ENCODE measurements around the gene GCSAML.
A peak's percentile ranks its signal among the peaks of the same experiment; 100 is the strongest.

The GCSAML gene

GRCh38 chr1:247576514-247576913 is 27.6 kb downstream of the GCSAML start:
- Histone ChIP-seq H2BK15ac (replicated peaks; ENCODE audit: low read depth) (no peak overlapping the region), H3K9ac (ENCODE audit: low read length) (no peak overlapping the region), H3K4me2 (ENCODE audit: low read length) (no peak overlapping the region), H3K23ac (ENCODE audit: low read length) (no peak overlapping the region), H3K56ac (ENCODE audit: low read length) (no peak overlapping the region), H3K79me2 (ENCODE audit: control insufficient read depth, insufficient read depth, low read length) (no peaks in the 10 kb centered on the region), H3K4ac (ENCODE audit: low read depth, low read length) (no peak overlapping the region), H2AK5ac (ENCODE audit: low read length) (no peak overlapping the region), H4K5ac (ENCODE audit: low read length) (no peak overlapping the region), H4K8ac (ENCODE audit: low read depth, low read length) (no peak overlapping the region), H2BK120ac (ENCODE audit: low read depth, low read length) (no peak overlapping the region), H3K27ac (ENCODE audit: low read depth, low read length) (no peak overlapping the region), H2BK5ac (ENCODE audit: low read length) (no peak overlapping the region), H3K36me3 (ENCODE audit: control insufficient read depth, insufficient read depth, low read length) (no peaks in the 10 kb centered on the region), H3K79me1 (ENCODE audit: low read length) (no peaks in the 10 kb centered on the region), H3K4me1 (ENCODE audit: control insufficient read depth, low read depth, low read length) (no peaks in the 10 kb centered on the region), H3K27me3 (ENCODE audit: insufficient read depth, low read length, poor library complexity) (no peaks in the 10 kb centered on the region), H3K18ac (ENCODE audit: low read length) (no peak overlapping the region), H3K4me3 (ENCODE audit: low read length) (no peak overlapping the region)
- peak; percentile 16 for DNase-seq
- WGBS (ENCODE audit: extremely low coverage, insufficient coverage, low lambda C conversion rate): no CpG with 5 or more reads among the region's 3 CpGs

- Histone ChIP-seq H3K18ac (ENCODE audit: low read length) (no peak overlapping the region), H3K4me3 (ENCODE audit: low read length) (no peak overlapping the region), H2BK5ac (ENCODE audit: low read length) (no peak overlapping the region), H2AK5ac (ENCODE audit: low read length) (no peak overlapping the region), H3K4ac (ENCODE audit: low read depth, low read length) (no peak overlapping the region), H3K56ac (ENCODE audit: low read length) (no peak overlapping the region), H3K23ac (ENCODE audit: low read length) (no peak overlapping the region), H3K79me1 (ENCODE audit: low read length) (no peaks in the 10 kb centered on the region), H3K36me3 (ENCODE audit: control insufficient read depth, insufficient read depth, low read length) (no peaks in the 10 kb centered on the region), H4K5ac (ENCODE audit: low read length) (no peak overlapping the region), H3K4me2 (ENCODE audit: low read length) (no peak overlapping the region), H2BK15ac (replicated peaks; ENCODE audit: low read depth) (no peak overlapping the region), H3K79me2 (ENCODE audit: control insufficient read depth, insufficient read depth, low read length) (no peaks in the 10 kb centered on the region), H4K8ac (ENCODE audit: low read depth, low read length) (no peak overlapping the region), H3K27me3 (ENCODE audit: insufficient read depth, low read length, poor library complexity) (no peaks in the 10 kb centered on the region), H3K27ac (ENCODE audit: low read depth, low read length) (no peak overlapping the region), H3K4me1 (ENCODE audit: control insufficient read depth, low read depth, low read length) (no peaks in the 10 kb centered on the region), H2BK120ac (ENCODE audit: low read depth, low read length) (no peak overlapping the region), H3K9ac (ENCODE audit: low read length) (no peak overlapping the region)
- WGBS (ENCODE audit: extremely low coverage, insufficient coverage, low lambda C conversion rate): no CpG with 5 or more reads among the region's 5 CpGs
- DNase-seq: no peak
Measured at GRCh38 chr1:247578946-247579460, 30.1 kb downstream of the GCSAML start.

DNA sequence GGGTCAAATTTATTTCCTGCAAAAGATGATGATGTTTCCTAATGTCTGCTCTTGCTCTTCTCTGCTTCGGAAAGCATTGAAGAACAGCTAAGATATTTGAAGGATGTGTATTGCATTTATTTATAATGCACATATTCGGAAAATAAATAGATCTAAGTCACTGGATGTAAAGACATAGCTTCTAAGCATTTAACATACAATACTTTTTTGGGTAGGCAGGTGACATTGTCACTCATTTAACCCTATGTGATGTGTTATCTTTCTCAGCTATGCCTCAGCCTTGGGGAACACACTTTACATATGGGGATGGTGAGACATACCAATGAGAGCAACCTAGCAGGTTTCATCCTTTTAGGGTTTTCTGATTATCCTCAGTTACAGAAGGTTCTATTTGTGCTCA is 39.1 kb downstream of the GCSAML start, which contains the start of gene OR2G2:
OR2G2 (plus strand) TSS at position 301 of the 400 bp plus-strand sequence; CDS start at position 301, 0 bp downstream.
- H3K4me3 ChIP-seq (ENCODE audit: low read length): no peak within 1 kb of the TSS
- WGBS (ENCODE audit: extremely low coverage, insufficient coverage, low lambda C conversion rate): no CpG with 5 or more reads among the region's 2 CpGs

GRCh38 chr1:247605286-247605685 is 56.4 kb downstream of the GCSAML start, which contains the start of gene OR2G3:
Gene OR2G3, plus strand, starts transcription at chr1:247605586. Its CDS starts 0 bp downstream, at chr1:247605586.
- no CpG with 5 or more reads among the region's 2 CpGs for WGBS (ENCODE audit: extremely low coverage, insufficient coverage, low lambda C conversion rate)
- Histone ChIP-seq H2BK5ac (ENCODE audit: low read length) (no peak within 1 kb of the TSS), H3K36me3 (ENCODE audit: control insufficient read depth, insufficient read depth, low read length) (no peaks in the 10 kb centered on the region), H2BK15ac (replicated peaks; ENCODE audit: low read depth) (no peak within 1 kb of the TSS), H2AK5ac (ENCODE audit: low read length) (no peak within 1 kb of the TSS), H3K56ac (ENCODE audit: low read length) (no peak within 1 kb of the TSS), H2BK120ac (ENCODE audit: low read depth, low read length) (no peak within 1 kb of the TSS), H3K4me2 (ENCODE audit: low read length) (no peak within 1 kb of the TSS), H4K5ac (ENCODE audit: low read length) (no peak within 1 kb of the TSS), H3K4ac (ENCODE audit: low read depth, low read length) (no peak within 1 kb of the TSS), H3K27me3 (ENCODE audit: insufficient read depth, low read length, poor library complexity) (no peaks in the 10 kb centered on the region), H3K23ac (ENCODE audit: low read length) (no peak within 1 kb of the TSS), H3K9ac (ENCODE audit: low read length) (no peak within 1 kb of the TSS), H4K8ac (ENCODE audit: low read depth, low read length) (no peak within 1 kb of the TSS), H3K18ac (ENCODE audit: low read length) (no peak within 1 kb of the TSS), H3K27ac (ENCODE audit: low read depth, low read length) (no peak within 1 kb of the TSS), H3K4me1 (ENCODE audit: control insufficient read depth, low read depth, low read length) (no peaks in the 10 kb centered on the region), H3K79me1 (ENCODE audit: low read length) (no peaks in the 10 kb centered on the region), H3K79me2 (ENCODE audit: control insufficient read depth, insufficient read depth, low read length) (no peaks in the 10 kb centered on the region), H3K4me3 (ENCODE audit: low read length) (no peak within 1 kb of the TSS)
- no peak for DNase-seq

More for the DNA sequence above, 39.1 kb downstream of the GCSAML start, which contains the start of gene OR2G2:
- no peak within 1 kb of the TSS for H3K18ac ChIP-seq (ENCODE audit: low read length)
- H3K9ac ChIP-seq (ENCODE audit: low read length): no peak within 1 kb of the TSS
- H3K79me1 ChIP-seq (ENCODE audit: low read length): no peaks in the 10 kb centered on the region
- H3K56ac ChIP-seq (ENCODE audit: low read length): no peak within 1 kb of the TSS
- no peak for DNase-seq
- no peak within 1 kb of the TSS for H2BK5ac ChIP-seq (ENCODE audit: low read length)
- no peaks in the 10 kb centered on the region for H3K27me3 ChIP-seq (ENCODE audit: insufficient read depth, low read length, poor library complexity)
- no peak within 1 kb of the TSS for H3K4me2 ChIP-seq (ENCODE audit: low read length)
- H4K8ac ChIP-seq (ENCODE audit: low read depth, low read length): no peak within 1 kb of the TSS
- H3K23ac ChIP-seq (ENCODE audit: low read length): no peak within 1 kb of the TSS
- no peaks in the 10 kb centered on the region for H3K36me3 ChIP-seq (ENCODE audit: control insufficient read depth, insufficient read depth, low read length)
- no peaks in the 10 kb centered on the region for H3K4me1 ChIP-seq (ENCODE audit: control insufficient read depth, low read depth, low read length)
- no peak within 1 kb of the TSS for H3K4ac ChIP-seq (ENCODE audit: low read depth, low read length)
- H3K27ac ChIP-seq (ENCODE audit: low read depth, low read length): no peak within 1 kb of the TSS
- H2BK15ac ChIP-seq (replicated peaks; ENCODE audit: low read depth): no peak within 1 kb of the TSS
- no peak within 1 kb of the TSS for H2AK5ac ChIP-seq (ENCODE audit: low read length)
- H3K79me2 ChIP-seq (ENCODE audit: control insufficient read depth, insufficient read depth, low read length): no peaks in the 10 kb centered on the region
- no peak within 1 kb of the TSS for H4K5ac ChIP-seq (ENCODE audit: low read length)
- H2BK120ac ChIP-seq (ENCODE audit: low read depth, low read length): no peak within 1 kb of the TSS

DNA sequence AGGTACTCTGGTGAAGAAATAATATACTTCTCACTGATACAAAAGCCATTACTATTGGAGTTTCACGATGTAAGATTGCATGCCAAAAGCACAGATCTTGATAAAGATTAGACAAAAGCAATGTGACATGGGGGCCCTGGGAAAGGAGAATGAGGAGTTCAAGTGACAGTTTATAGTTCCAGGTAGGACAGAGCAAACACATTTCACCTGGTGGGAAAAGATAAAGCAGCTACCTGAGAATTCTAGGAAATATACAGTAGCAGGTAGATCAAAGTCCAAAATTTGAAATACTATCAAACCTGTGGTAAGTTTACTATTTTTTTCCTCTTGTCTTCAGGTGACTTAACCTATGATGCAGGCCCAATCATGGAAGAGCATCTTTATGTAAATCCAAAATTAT is 64.5 kb downstream of the GCSAML start:
- Histone ChIP-seq H3K4ac (ENCODE audit: low read depth, low read length) (no peak overlapping the region), H3K27me3 (ENCODE audit: insufficient read depth, low read length, poor library complexity) (no peaks in the 10 kb centered on the region), H3K9ac (ENCODE audit: low read length) (no peak overlapping the region), H2BK120ac (ENCODE audit: low read depth, low read length) (no peak overlapping the region), H3K4me1 (ENCODE audit: control insufficient read depth, low read depth, low read length) (no peaks in the 10 kb centered on the region), H2BK5ac (ENCODE audit: low read length) (no peak overlapping the region), H3K4me2 (ENCODE audit: low read length) (no peak overlapping the region), H2BK15ac (replicated peaks; ENCODE audit: low read depth) (no peak overlapping the region), H3K27ac (ENCODE audit: low read depth, low read length) (no peak overlapping the region), H3K4me3 (ENCODE audit: low read length) (no peak overlapping the region), H3K56ac (ENCODE audit: low read length) (no peak overlapping the region), H3K36me3 (ENCODE audit: control insufficient read depth, insufficient read depth, low read length) (no peaks in the 10 kb centered on the region), H3K18ac (ENCODE audit: low read length) (no peak overlapping the region), H4K8ac (ENCODE audit: low read depth, low read length) (no peak overlapping the region), H2AK5ac (ENCODE audit: low read length) (no peak overlapping the region), H3K23ac (ENCODE audit: low read length) (no peak overlapping the region), H3K79me1 (ENCODE audit: low read length) (no peaks in the 10 kb centered on the region), H4K5ac (ENCODE audit: low read length) (no peak overlapping the region), H3K79me2 (ENCODE audit: control insufficient read depth, insufficient read depth, low read length) (no peaks in the 10 kb centered on the region)
- DNase-seq: no peak
- WGBS (ENCODE audit: extremely low coverage, insufficient coverage, low lambda C conversion rate): no CpG with 5 or more reads among the region's 1 CpG

DNA sequence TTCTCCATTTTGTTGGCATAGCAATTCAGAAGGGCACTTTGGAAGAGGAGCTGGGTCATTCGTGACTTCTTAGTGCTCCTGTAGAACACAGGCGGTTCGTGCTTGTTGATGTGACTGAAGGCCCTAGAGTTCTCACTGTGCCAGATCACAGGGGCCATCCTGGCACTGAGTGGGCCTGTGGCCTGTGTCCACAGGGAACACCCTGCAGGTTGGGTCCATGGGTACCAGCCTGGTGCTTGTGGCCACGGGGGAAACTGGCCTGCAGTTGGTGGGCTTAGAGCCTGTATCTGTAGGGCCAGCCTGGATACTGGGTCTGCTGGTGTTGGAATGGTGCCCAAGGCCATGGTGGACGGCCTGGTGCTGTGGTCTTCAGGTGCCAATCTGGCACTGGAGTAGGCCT is 65.7 kb downstream of the GCSAML start:
- Histone ChIP-seq H3K18ac (ENCODE audit: low read length) (no peak overlapping the region), H3K4me2 (ENCODE audit: low read length) (no peak overlapping the region), H4K5ac (ENCODE audit: low read length) (no peak overlapping the region), H2BK120ac (ENCODE audit: low read depth, low read length) (no peak overlapping the region), H3K79me2 (ENCODE audit: control insufficient read depth, insufficient read depth, low read length) (no peaks in the 10 kb centered on the region), H3K79me1 (ENCODE audit: low read length) (no peaks in the 10 kb centered on the region), H3K23ac (ENCODE audit: low read length) (no peak overlapping the region), H3K27me3 (ENCODE audit: insufficient read depth, low read length, poor library complexity) (no peaks in the 10 kb centered on the region), H3K56ac (ENCODE audit: low read length) (no peak overlapping the region), H2BK15ac (replicated peaks; ENCODE audit: low read depth) (no peak overlapping the region), H2AK5ac (ENCODE audit: low read length) (no peak overlapping the region), H3K4me1 (ENCODE audit: control insufficient read depth, low read depth, low read length) (no peaks in the 10 kb centered on the region), H3K4ac (ENCODE audit: low read depth, low read length) (no peak overlapping the region), H2BK5ac (ENCODE audit: low read length) (no peak overlapping the region), H3K4me3 (ENCODE audit: low read length) (no peak overlapping the region), H4K8ac (ENCODE audit: low read depth, low read length) (no peak overlapping the region), H3K27ac (ENCODE audit: low read depth, low read length) (no peak overlapping the region), H3K36me3 (ENCODE audit: control insufficient read depth, insufficient read depth, low read length) (no peaks in the 10 kb centered on the region), H3K9ac (ENCODE audit: low read length) (no peak overlapping the region)
- no CpG with 5 or more reads among the region's 5 CpGs for WGBS (ENCODE audit: extremely low coverage, insufficient coverage, low lambda C conversion rate)
- no peak for DNase-seq
